Endothelial cell of umbilical vein (primary cell): Measurements from ENCODE around the gene LAPTM4A. TPM values are rescaled to one million over a fixed set of nuclear protein-coding genes. Genes with fewer than 3 reads are reported as not detected.

Experiments used
- BruUV-seq: library from RNA; stranded (reverse); fragments of 400-500 nt; replicated peaks from 2 replicates; lab custom pipeline; 2021; lab: Mats Ljungman, UMichigan
- CTCF ChIA-PET: fragments of 300-600, 350-600 bp; sonication (Branson Sonifier 250); formaldehyde crosslinking; loops from one replicate; lab custom pipeline; 2021; ENCODE audit warnings: antibody characterized with exemption, inconsistent platforms; lab: Charles Lee
- POLR2A ChIA-PET: fragments of 300-600, 350-600 bp; sonication (Branson Sonifier 250); formaldehyde crosslinking; loops from one replicate; lab custom pipeline; 2021; ENCODE audit warnings: antibody characterized with exemption, inconsistent platforms; lab: Charles Lee
- DNase-seq: peaks from one replicate; pipeline ENCODE4 v3.0.0-alpha.2; 2011; ENCODE audit warnings: low read depth, low spot score
- FAIRE-seq: peaks from 2 replicates; lab custom pipeline; 2011; peaks lifted over from hg19 to GRCh38; lab: Jason Lieb, UNC
- H2AFZ ChIP-seq: 2 replicates; pipeline ENCODE4 v1.6.0; 2012; ENCODE audit warnings: low read depth, low read length, control low read depth, inconsistent platforms
- H3K27ac ChIP-seq: 2 replicates; pipeline ENCODE4 v1.5.1; 2011; ENCODE audit warnings: low read depth, mild to moderate bottlenecking, control low read depth, low read length, moderate library complexity; ENCODE audit not compliant: insufficient read depth
- H3K27me3 ChIP-seq, 2 experiments: 2 replicates each; pipeline versions ENCODE4 v1.6.0 to v1.6.1; 2011; ENCODE audit warnings: low read length in 2 of 2, mixed read lengths in 1 of 2; ENCODE audit not compliant: control insufficient read depth in 2 of 2, insufficient read depth in 2 of 2
- H3K36me3 ChIP-seq, 2 experiments: 2 replicates in 1 of 2; 3 replicates in 1 of 2; pipeline ENCODE4 v1.5.1; 2011; ENCODE audit warnings: low read length in 2 of 2, mild to moderate bottlenecking in 1 of 2, moderate library complexity in 1 of 2; ENCODE audit not compliant: control insufficient read depth in 2 of 2, insufficient read depth in 2 of 2; ENCODE audit errors: extremely low read depth in 1 of 2
- H3K4me1 ChIP-seq: 3 replicates; pipeline ENCODE4 v1.5.1; 2011; ENCODE audit warnings: mild to moderate bottlenecking, low read length; ENCODE audit not compliant: control insufficient read depth, insufficient read depth; ENCODE audit errors: extremely low read depth
- H3K4me2 ChIP-seq: 2 replicates; pipeline ENCODE4 v1.6.1; 2011; ENCODE audit warnings: low read length, control low read depth, mixed read lengths; ENCODE audit not compliant: insufficient read depth
- H3K4me3 ChIP-seq, 3 experiments: fragments of 200-600 bp in 1 of 3; sonication (generic), shearing (Covaris generic) in 1 of 3; replicated peaks in 1 of 3; 2 replicates each; pipeline ENCODE4 v1.5.1; 2011 to 2016; ENCODE audit warnings: control low read depth in 3 of 3, low read length in 3 of 3, mild to moderate bottlenecking in 2 of 3, inconsistent platforms in 1 of 3, low read depth in 1 of 3, moderate library complexity in 1 of 3; ENCODE audit not compliant: insufficient read depth in 1 of 3
- H3K79me2 ChIP-seq: 2 replicates; pipeline ENCODE4 v1.6.0; 2012; ENCODE audit warnings: low read length, inconsistent platforms; ENCODE audit not compliant: control insufficient read depth, insufficient read depth
- H3K9ac ChIP-seq: replicated peaks from 2 replicates; pipeline ENCODE3; 2011; ENCODE audit warnings: low read length, control low read depth; ENCODE audit not compliant: insufficient read depth; ENCODE audit errors: extremely low read depth
- H3K9me1 ChIP-seq: replicated peaks from 3 replicates; pipeline ENCODE4 v1.6.0; 2011; ENCODE audit warnings: mild to moderate bottlenecking, low read length; ENCODE audit not compliant: control insufficient read depth, insufficient read depth; ENCODE audit errors: extremely low read depth
- H3K9me3 ChIP-seq: replicated peaks from 2 replicates; pipeline ENCODE4 v1.5.1; 2012; ENCODE audit warnings: low read length, inconsistent platforms; ENCODE audit not compliant: control insufficient read depth, insufficient read depth
- H4K20me1 ChIP-seq: replicated peaks from 2 replicates; pipeline ENCODE3; 2011; ENCODE audit warnings: mild to moderate bottlenecking, low read length; ENCODE audit not compliant: control insufficient read depth, insufficient read depth; ENCODE audit errors: extremely low read depth
- CTCF ChIP-seq, 2 donors: IDR thresholded peaks; 1 replicate in 1 of 2; 2 replicates in 1 of 2; pipeline ENCODE4 v1.5.1; 2011; ENCODE audit warnings: low read length in 2 of 2, mild to moderate bottlenecking in 2 of 2, moderate library complexity in 2 of 2, control low read depth in 1 of 2, inconsistent platforms in 1 of 2, low read depth in 1 of 2; ENCODE audit not compliant: insufficient read depth in 1 of 2; ENCODE audit errors: extremely low read depth in 1 of 2
- EZH2 ChIP-seq: IDR thresholded peaks from 2 replicates; pipeline ENCODE4 v1.6.1; 2012; ENCODE audit warnings: borderline replicate concordance, low read depth, mild to moderate bottlenecking, moderate library complexity, low read length, inconsistent platforms; ENCODE audit not compliant: severe bottlenecking
- FOS ChIP-seq: IDR thresholded peaks from 2 replicates; pipeline ENCODE4 v1.6.1; 2011; ENCODE audit warnings: mild to moderate bottlenecking, low read length, moderate library complexity, borderline replicate concordance; ENCODE audit not compliant: insufficient read depth
- GATA2 ChIP-seq: IDR thresholded peaks from 2 replicates; pipeline ENCODE4 v1.7.0; 2011; ENCODE audit warnings: low read depth, mild to moderate bottlenecking, moderate library complexity, mixed read lengths, low read length; ENCODE audit not compliant: insufficient read length, insufficient read depth
- JUN ChIP-seq: IDR thresholded peaks from 2 replicates; pipeline ENCODE4 v1.6.1; 2011; ENCODE audit warnings: borderline replicate concordance, low read depth; ENCODE audit not compliant: insufficient read length, insufficient read depth
- MAX ChIP-seq: IDR thresholded peaks from 2 replicates; pipeline ENCODE4 v1.6.1; 2011; ENCODE audit not compliant: insufficient read depth, insufficient read length
- MYC ChIP-seq: IDR thresholded peaks from one replicate; pipeline ENCODE4 v1.6.1; 2011; ENCODE audit warnings: mild to moderate bottlenecking, low read depth, low read length
- POLR2A ChIP-seq: IDR thresholded peaks from 2 replicates; pipeline ENCODE4 v1.6.1; 2012; ENCODE audit warnings: low read depth, mild to moderate bottlenecking, control low read depth, low read length
- POLR2AphosphoS5 ChIP-seq: IDR thresholded peaks from 2 replicates; pipeline ENCODE4 v1.6.1; 2012; ENCODE audit warnings: low read depth, mild to moderate bottlenecking, control low read depth, low read length, moderate library complexity; ENCODE audit not compliant: insufficient read depth
- dilution Hi-C: fragments of 300-500 bp; cut with MboI; formaldehyde crosslinking; loops from one replicate; pipeline ENCODE4 v1.15.0; 2019; ENCODE audit warnings: low sequenced_read_pairs; ENCODE audit not compliant: extremely low pct_ligation_motif_present
- intact Hi-C: fragments of 100-400 bp; cut with micrococcal nuclease; formaldehyde crosslinking; loops from one replicate; pipeline ENCODE4 v1.10.0; 2022
- polyA plus RNA-seq, 4 experiments: library from polyadenylated mRNA; depleted of rRNA in 3 of 4; stranded (reverse) in 3 of 4; unstranded in 1 of 4; fragments of >200 nt; gene quantifications; 2 replicates each; pipeline versions ENCODE4 v1.2.1 to v1.2.3, GENCODE V29; 2011 to 2012; ENCODE audit warnings: missing spikeins in 1 of 4
- total RNA-seq: library from RNA; stranded (reverse); gene quantifications from 2 replicates; pipeline ENCODE4 v1.2.3, GENCODE V29; 2021

LAPTM4A gene
- total and polyA plus RNA-seq, 2 donors (not counting 3 experiments of a cell fraction or from before 2014, with no cell fraction given) = 155 to 427 TPM

GRCh38 chr2:20071397-20072383 lies 20.3 kb upstream of the LAPTM4A start:
- dilution Hi-C loops (no loop called here), intact Hi-C loops (no loop called here)
- Histone ChIP-seq H3K27ac (no peak overlapping the region), H3K4me2 (no peak overlapping the region), H2AFZ (peak overlapping the region; percentile 1), H3K9me1 (no peaks in the 10 kb centered on the region), H4K20me1 (no peaks in the 10 kb centered on the region), H3K4me1 (no peaks in the 10 kb centered on the region), H3K9ac (no peak overlapping the region), H3K4me3 (no peak overlapping the region), H3K27me3 (peaks cover 4 to 11% of the 10 kb centered on the region in 2 experiments), H3K79me2 (no peaks in the 10 kb centered on the region), H3K36me3 (no peaks in the 10 kb centered on the region), H3K9me3 (no peaks in the 10 kb centered on the region)
- BruUV-seq = no TSS peak
- TF ChIP-seq MYC (no peak), MAX (no peak), EZH2 (no peak), POLR2AphosphoS5 (no peak), CTCF (IDR thresholded peaks at IDR 0.05; ENCODE audit: extremely low read depth in 1 of 2, insufficient read depth in 1 of 2, low read depth in 1 of 2, low read length in 2 of 2) (no peak), JUN (no peak), POLR2A (no peak), GATA2 (no peak), FOS (no peak)
- ChIA-PET CTCF (no interaction called here), POLR2A (no interaction called here)
- DNase-seq (peak; percentile 4), FAIRE-seq (no peak)
